Fibroblast of skin of right biceps (primary cell): ENCODE results near the gene MPP2.
"Not testable (repeated sequence)": the region's sequence is repeated elsewhere in the genome, so short reads cannot be mapped to it uniquely, and the experiment has no call there.

ENCODE experiments used
- DNase-seq: peaks from one replicate; pipeline ENCODE4 v3.0.0-alpha.2; 2013

The MPP2 gene

GRCh38 chr17:43928609-43929008 is 21.3 kb upstream of the MPP2 start:
- no peak for DNase-seq

- not testable (repeated sequence) for DNase-seq
Observed at GRCh38 chr17:43927929-43928328, 20.6 kb upstream of the MPP2 start.

GRCh38 chr17:43927060-43927864 is 19.9 kb upstream of the MPP2 start:
- DNase-seq, result no peak

GRCh38 chr17:43924558-43924957 is 17.2 kb upstream of the MPP2 start:
- no peak for DNase-seq

GRCh38 chr17:43920500-43921095 is 13.3 kb upstream of the MPP2 start:
- DNase-seq, result no peak

GRCh38 chr17:43918026-43918389 is 10.7 kb upstream of the MPP2 start:
- no peak for DNase-seq

- DNase-seq, result peak; percentile 28
Observed at GRCh38 chr17:43917348-43918025, 10.2 kb upstream of the MPP2 start.

- no peak for DNase-seq
Observed at GRCh38 chr17:43917016-43917347, 9.6 kb upstream of the MPP2 start.

GRCh38 chr17:43916385-43916784 is 9.0 kb upstream of the MPP2 start:
- DNase-seq, result no peak

GRCh38 chr17:43915559-43915958 is 8.2 kb upstream of the MPP2 start:
- peak; percentile 12 for DNase-seq

GRCh38 chr17:43914451-43914850 is 7.1 kb upstream of the MPP2 start:
- no peak for DNase-seq

GRCh38 chr17:43913584-43913983 is 6.2 kb upstream of the MPP2 start:
- DNase-seq, result no peak

- DNase-seq, result no peak
Observed at GRCh38 chr17:43912635-43913304, 5.4 kb upstream of the MPP2 start.

GRCh38 chr17:43911904-43912303 is 4.6 kb upstream of the MPP2 start:
- no peak for DNase-seq

GRCh38 chr17:43909537-43910231 is 2.3 kb upstream of the MPP2 start:
- no peak for DNase-seq

GRCh38 chr17:43907998-43908721 is 824 bp upstream of the MPP2 start:
- peak; percentile 75 for DNase-seq

GRCh38 chr17:43906951-43907424 is 348 bp downstream of the MPP2 start:
- no peak for DNase-seq

- DNase-seq, result peak; percentile 74
Observed at GRCh38 chr17:43905985-43906852, 1.1 kb downstream of the MPP2 start.

GRCh38 chr17:43905400-43905984 is 1.8 kb downstream of the MPP2 start:
- no peak for DNase-seq

GRCh38 chr17:43901861-43902589 is 5.3 kb downstream of the MPP2 start:
- DNase-seq, result no peak
